GM12892 (cell line): ENCODE measurements around the gene CFLAR.

ENCODE experiments used
- POLR2A ChIP-seq: IDR thresholded peaks from 2 replicates; pipeline ENCODE4 v1.6.1; 2011; ENCODE audit warnings: low read depth, low read length, control low read depth
- POLR2AphosphoS5 ChIP-seq: IDR thresholded peaks from 2 replicates; pipeline ENCODE4 v1.6.1; 2011; ENCODE audit warnings: low read depth, low read length, control low read depth

DNA sequence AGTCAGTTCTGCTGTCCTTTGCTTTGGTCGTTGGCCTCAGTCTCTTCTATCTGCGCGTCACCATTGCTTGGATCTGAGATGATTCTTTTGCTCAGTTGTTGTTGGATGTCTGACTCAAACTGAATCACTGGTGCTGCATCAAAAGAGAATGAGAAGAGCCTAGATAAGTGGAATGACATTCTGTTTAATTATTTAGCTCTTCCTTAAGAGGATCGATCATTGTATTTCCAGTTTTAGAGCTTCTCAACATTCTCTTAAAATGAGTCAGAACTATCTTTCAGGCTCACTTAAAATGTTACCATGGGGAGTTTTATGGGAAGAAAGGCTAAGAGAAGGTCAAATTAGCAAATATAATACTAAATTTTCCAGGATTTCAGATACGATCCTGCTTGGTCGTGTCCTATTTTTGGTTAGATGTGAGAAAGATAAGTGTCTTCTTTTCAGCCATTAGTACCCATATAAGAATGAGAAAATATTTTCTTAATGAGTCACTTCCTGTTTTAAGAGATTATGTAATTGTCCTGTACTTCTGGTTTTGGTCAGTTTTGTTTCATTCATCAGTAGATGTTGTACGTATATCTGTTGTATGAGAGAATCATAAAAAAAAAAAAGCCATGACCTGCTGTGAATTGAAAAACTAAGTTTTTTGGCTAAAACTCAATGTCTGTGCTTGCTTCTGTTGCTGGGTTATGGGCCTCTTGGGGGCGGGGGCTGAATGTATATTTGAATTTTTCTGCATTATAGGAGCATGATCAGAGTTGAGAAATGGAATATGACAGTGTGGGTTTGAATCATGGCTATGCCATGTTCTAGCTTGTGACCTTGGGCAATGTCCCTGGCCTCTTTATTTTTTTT is 35.4 kb downstream of the CFLAR start:
- TF ChIP-seq POLR2A: no peak
- no peak for TF ChIP-seq POLR2AphosphoS5
